HepG2 (cell line): Measurements from ENCODE around the gene EDC3. TPM values are rescaled to one million over a fixed set of nuclear protein-coding genes. Genes with fewer than 3 reads are reported as not detected.

Experiments
- GLI4 ChIP-seq: sonication (generic); formaldehyde crosslinking; IDR thresholded peaks from 2 replicates; pipeline ENCODE4 v1.5.1; 2020; ENCODE audit warnings: missing genetic modification reagents, mild to moderate bottlenecking, moderate library complexity, borderline replicate concordance
- RFX1 ChIP-seq: fragments of 450-650 bp; IDR thresholded peaks from 2 replicates; pipeline ENCODE4 v1.6.1; 2017
- SP2 ChIP-seq: sonication (generic); formaldehyde crosslinking; IDR thresholded peaks from 2 replicates; pipeline ENCODE4 v1.5.1; 2020; ENCODE audit warnings: mild to moderate bottlenecking, missing genetic modification reagents
- ZNF660 ChIP-seq: sonication (generic); formaldehyde crosslinking; IDR thresholded peaks from 2 replicates; pipeline ENCODE4 v1.5.1; 2020; ENCODE audit warnings: mild to moderate bottlenecking, low read depth, missing genetic modification reagents, borderline replicate concordance
- polyA plus RNA-seq, 8 experiments: library from polyadenylated mRNA; depleted of rRNA in 3 of 8; stranded (reverse) in 7 of 8; unstranded in 1 of 8; fragments of >200 nt; fragmentation: Illumina TruSeq in 4 of 8; extraction: Trizol in 4 of 8; gene quantifications; 2 replicates each; pipeline versions ENCODE4 v1.2.1 to v1.2.3, GENCODE V29; 2011 to 2016; ENCODE audit warnings: low read depth in 4 of 8, missing spikeins in 1 of 8, mixed read lengths in 1 of 8; ENCODE audit not compliant: insufficient read depth in 1 of 8
- total RNA-seq, 5 experiments: library from RNA; depleted of rRNA; stranded (reverse); fragments of >200 nt; fragmentation: Illumina TruSeq; extraction: Trizol; gene quantifications; 2 replicates each; pipeline ENCODE4 v1.2.3, GENCODE V29; 2016; ENCODE audit warnings: low read depth in 1 of 5
- TF ChIP-seq, protein P1 (sequence below): sonication (generic); formaldehyde crosslinking; IDR thresholded peaks from 2 replicates; pipeline ENCODE4 v1.4.0; 2020; ENCODE audit warnings: mild to moderate bottlenecking, missing genetic modification reagents
- TF ChIP-seq, protein P2 (sequence below): sonication (generic); formaldehyde crosslinking; IDR thresholded peaks from 2 replicates; pipeline ENCODE4 v1.8.0; 2022; ENCODE audit warnings: missing genetic modification reagents, mild to moderate bottlenecking, moderate library complexity, borderline replicate concordance
- TF ChIP-seq, protein P3 (sequence below): sonication (generic); formaldehyde crosslinking; IDR thresholded peaks from 2 replicates; pipeline ENCODE4 v1.4.0; 2020; ENCODE audit warnings: mild to moderate bottlenecking, missing genetic modification reagents

The EDC3 gene
- total and polyA plus RNA-seq, 2 of the 13 experiments (the other 11 are each of a cell fraction or from before 2014, with no cell fraction given), result 17.4 to 32.0 TPM

DNA sequence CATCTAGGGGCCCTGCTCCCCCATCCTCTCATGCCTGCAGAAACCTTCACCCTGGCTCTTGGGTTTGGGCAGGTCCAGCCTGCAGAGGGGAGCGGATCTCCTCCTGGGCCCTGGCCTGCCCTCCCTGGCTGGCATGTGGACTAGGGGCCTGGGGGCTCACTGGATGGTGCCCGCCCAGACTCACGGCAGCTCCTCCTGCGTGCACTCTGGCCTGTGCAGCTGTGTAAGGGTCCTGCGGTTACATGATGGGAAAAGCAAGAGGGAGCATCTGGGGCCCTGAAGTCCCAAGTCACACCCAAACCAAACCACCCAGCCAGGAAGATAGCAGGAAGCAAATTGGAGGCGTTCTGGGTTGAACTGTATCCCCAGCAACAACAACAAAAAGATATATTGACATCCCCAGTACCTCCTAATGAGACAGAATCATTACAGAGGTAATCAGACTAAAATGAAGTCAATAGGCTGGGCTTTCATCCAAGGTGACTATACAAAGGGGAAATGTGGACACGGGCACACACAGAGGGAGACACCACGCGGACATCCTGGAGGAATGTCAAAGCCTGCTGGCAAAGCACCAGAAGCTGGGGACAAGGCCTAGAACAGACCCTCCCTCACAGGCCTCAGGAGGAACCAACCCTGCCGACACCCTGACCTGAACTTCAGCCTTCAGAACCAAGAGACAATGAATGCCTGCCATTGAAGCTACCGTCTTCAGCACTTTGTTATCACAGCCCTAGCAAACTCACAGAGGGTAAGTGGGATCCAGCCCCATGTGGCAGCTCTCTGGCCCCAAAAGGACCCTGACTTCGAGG is 90.6 kb downstream of the EDC3 start (continued):
- TF ChIP-seq, protein P1, sequence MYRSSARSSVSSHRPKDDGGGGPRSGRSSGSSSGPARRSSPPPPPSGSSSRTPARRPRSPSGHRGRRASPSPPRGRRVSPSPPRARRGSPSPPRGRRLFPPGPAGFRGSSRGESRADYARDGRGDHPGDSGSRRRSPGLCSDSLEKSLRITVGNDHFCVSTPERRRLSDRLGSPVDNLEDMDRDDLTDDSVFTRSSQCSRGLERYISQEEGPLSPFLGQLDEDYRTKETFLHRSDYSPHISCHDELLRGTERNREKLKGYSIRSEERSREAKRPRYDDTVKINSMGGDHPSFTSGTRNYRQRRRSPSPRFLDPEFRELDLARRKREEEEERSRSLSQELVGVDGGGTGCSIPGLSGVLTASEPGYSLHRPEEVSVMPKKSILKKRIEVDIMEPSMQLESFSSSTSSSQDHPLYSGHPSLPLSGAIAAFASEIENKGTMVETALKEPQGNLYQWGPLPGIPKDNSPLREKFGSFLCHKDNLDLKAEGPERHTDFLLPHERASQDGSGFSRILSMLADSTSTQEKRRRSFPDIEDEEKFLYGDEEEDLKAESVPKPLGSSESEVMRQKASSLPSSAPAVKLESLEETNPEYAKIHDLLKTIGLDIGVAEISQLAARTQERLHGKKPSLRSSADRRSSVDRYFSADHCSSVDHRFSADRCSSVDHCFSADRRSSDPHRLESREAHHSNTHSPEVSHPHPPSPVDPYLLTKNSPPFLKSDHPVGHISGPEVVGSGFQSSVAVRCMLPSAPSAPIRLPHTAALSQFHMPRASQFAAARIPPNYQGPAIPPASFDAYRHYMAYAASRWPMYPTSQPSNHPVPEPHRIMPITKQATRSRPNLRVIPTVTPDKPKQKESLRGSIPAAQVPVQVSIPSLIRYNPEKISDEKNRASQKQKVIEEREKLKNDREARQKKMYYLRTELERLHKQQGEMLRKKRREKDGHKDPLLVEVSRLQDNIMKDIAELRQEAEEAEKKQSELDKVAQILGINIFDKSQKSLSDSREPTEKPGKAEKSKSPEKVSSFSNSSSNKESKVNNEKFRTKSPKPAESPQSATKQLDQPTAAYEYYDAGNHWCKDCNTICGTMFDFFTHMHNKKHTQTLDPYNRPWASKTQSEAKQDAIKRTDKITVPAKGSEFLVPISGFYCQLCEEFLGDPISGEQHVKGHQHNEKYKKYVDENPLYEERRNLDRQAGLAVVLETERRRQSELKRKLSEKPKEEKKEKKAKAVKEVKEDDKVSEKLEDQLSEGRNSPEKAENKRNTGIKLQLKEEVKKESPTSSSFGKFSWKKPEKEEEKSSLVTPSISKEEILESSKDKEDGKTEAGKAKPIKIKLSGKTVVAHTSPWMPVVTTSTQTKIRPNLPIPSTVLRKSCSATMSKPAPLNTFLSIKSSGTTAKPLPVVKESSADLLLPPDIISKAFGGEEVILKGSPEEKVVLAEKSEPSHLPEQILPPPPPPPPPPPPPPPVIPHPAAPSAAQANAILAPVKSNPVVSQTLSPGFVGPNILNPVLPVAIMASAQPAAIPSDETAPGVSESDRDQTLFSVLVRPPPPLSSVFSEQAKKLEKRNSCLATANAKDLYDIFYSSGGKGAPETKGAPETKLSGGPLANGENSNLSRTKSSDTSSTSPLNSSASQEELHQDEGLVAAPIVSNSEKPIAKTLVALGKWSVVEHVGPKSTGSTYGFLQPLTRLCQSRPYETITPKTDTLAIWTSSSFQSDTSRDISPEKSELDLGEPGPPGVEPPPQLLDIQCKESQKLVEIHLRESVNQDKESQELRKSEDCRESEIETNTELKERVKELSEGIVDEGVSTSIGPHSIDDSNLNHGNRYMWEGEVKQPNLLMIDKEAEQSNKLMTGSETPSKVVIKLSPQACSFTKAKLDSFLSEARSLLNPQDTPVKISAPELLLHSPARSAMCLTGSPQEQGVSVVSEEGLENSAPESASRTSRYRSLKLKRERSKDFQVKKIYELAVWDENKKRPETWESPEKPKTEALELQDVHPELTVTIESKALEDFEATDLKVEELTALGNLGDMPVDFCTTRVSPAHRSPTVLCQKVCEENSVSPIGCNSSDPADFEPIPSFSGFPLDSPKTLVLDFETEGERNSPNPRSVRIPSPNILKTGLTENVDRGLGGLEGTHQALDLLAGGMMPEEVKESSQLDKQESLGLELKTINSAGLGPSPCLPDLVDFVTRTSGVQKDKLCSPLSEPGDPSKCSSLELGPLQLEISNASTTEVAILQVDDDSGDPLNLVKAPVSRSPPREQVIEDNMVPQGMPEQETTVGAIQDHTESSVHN (CRISPR knock-in tag), result no peak
- no peak for TF ChIP-seq RFX1
- TF ChIP-seq, protein P2, sequence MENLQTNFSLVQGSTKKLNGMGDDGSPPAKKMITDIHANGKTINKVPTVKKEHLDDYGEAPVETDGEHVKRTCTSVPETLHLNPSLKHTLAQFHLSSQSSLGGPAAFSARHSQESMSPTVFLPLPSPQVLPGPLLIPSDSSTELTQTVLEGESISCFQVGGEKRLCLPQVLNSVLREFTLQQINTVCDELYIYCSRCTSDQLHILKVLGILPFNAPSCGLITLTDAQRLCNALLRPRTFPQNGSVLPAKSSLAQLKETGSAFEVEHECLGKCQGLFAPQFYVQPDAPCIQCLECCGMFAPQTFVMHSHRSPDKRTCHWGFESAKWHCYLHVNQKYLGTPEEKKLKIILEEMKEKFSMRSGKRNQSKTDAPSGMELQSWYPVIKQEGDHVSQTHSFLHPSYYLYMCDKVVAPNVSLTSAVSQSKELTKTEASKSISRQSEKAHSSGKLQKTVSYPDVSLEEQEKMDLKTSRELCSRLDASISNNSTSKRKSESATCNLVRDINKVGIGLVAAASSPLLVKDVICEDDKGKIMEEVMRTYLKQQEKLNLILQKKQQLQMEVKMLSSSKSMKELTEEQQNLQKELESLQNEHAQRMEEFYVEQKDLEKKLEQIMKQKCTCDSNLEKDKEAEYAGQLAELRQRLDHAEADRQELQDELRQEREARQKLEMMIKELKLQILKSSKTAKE (CRISPR knock-in tag), result no peak
- TF ChIP-seq SP2 (CRISPR knock-in tag), result no peak
- no peak for TF ChIP-seq ZNF660 (CRISPR knock-in tag)
- TF ChIP-seq GLI4 (CRISPR knock-in tag), result no peak
- TF ChIP-seq, protein P3, sequence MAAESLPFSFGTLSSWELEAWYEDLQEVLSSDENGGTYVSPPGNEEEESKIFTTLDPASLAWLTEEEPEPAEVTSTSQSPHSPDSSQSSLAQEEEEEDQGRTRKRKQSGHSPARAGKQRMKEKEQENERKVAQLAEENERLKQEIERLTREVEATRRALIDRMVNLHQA, result no peak
